HG02623 (cell line): Measurements from ENCODE around the gene NTM.

Source experiments
- ATAC-seq: cut with Tn5 transposase; IDR thresholded peaks from one replicate; pipeline ENCODE4 v1.9.1; 2021; ENCODE audit warnings: moderate library complexity; ENCODE audit not compliant: unreplicated experiment

The NTM gene

DNA sequence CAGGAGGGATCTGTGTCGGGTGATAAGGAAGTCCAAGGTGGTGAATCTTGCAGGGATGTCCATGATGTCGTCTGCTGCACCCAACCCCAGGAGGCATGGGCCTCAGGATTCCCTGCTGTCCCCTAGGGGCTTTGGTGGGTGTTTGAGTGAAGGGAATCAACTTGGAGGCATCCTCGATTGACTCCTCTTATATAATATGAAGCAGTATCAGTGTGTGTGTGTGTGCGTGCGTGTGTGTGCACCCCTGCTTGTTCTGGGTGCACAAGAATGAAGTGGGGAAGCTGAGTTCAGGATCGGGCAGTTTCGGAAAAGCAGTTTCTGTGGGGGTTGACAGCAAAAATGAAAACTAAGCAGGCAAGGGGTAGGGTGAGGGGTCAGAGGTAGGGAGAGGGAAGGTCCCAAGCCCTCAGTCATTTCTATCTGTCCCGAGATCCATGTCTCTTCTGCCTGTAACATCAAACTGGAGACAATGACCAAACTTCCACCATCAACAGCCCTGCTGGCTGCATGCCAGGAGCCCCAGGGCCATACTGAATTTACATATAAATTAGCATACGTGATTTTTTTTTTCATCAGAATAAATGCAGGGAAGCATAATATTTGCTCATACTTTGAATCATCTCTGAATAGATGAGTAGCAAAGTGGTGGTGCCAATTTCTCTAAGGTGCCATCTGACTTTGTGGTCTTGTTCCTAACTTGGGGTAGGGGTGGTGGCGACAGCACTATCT lies 2.0 kb downstream of the NTM start:
- ATAC-seq, result no peak

DNA sequence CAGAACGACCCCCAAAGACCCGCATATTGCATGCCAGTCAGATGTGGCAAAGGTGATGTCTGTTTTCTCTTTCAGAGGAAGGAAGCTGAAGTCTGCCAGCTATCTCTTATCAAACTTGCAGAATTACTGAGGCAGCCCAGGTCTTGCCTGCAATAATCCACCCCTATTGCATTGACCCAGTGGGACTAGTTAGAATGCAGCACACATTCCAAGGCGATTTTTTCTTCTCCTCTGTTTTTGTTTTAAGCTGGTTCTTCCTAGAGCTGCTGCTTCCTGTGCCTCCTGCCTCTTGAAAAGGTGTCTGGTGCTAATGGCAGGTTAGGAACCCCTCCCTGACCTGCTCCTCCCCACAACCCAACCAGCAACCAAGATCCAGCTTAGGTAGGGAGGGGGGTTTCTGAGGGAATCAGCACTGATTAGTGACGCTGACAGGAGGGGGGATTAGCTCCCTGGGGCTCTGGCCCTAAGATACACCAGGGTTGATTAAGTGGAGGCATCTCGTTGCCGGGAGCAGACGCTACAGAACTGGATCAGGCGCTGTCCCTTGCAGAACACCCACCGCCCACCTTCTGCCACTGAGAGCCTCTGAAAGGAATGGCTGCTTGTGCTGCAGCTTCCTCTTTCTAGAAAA lies 2.8 kb downstream of the NTM start:
- ATAC-seq, result no peak

DNA sequence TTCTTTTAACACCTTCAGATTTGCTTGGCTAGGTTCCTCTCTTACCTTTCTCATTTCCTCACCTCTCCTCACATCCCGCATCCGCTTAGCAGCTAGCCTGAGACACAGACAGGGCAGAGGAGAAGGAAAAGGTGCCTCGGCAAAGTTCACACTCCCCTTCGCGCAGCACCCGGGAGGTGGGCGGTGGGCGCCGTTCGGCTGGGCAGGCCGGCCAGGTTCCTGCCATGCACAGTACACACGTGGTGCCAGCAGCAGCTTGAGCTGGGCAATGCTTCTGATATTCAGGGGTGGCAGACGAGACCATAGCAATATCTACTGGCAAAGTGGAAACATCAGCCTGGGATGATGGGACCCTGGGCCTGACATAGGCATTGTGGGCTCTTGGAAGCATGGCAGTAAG lies 3.3 kb downstream of the NTM start:
- ATAC-seq, result no peak

DNA sequence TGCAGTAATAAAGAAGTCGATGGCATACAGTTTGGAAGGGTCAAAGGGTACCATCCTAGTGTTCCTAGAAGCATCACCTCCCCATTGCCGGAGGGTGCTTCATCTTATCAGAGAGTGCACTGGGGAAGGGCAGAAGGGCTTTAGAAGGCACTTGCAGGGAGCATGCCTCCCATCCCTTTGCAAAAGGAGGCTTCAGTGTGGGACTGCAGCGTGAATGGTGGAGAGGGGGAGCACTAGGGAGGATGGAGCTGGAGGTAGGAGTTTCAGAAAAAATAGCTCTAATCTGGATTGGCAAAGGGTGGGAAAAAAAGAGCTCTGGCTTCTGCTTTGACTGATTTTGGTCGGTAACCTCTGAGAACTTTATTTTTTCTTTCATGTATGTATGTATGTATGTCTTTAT lies 5.0 kb downstream of the NTM start:
- ATAC-seq, result no peak

DNA sequence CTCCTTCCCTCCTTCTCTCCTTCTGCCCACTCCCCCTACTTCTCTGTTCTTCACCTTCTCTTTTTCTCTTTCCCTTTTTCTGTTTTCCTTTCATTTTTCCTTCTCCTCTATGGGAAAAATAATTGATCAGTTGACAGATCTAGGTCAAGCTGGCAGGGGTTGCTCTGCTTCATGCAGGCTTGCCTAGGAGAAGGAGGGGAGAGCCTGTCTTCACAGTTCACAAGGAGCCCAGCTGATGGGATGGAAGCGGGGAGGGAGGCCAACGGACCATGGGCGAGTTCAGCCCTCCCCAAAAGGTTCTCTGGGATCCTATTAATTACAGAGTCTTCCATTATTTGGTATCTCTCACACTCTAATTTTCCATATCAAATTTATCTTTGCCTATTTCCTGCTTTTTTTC lies 5.5 kb downstream of the NTM start:
- ATAC-seq, result no peak

DNA sequence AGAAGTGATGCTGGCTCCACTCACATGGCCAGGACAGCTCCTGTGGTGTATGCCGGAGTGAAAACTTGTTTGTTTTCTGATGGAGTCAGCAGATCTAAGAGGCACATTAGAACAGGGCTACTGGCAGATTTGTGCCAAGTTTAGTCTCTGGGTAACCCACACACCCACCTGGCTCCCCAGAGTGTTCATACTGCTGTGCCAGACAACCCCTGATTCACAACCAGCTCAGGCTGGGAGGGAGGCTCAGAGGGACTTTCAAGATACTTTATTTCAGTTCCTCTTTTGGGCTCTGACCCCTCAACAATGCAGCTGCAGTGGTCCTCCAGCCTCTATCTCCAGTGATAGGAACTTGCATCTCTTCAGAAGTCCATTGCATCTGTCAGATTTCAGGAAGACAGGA lies 8.5 kb downstream of the NTM start:
- ATAC-seq, result peak; percentile 55

DNA sequence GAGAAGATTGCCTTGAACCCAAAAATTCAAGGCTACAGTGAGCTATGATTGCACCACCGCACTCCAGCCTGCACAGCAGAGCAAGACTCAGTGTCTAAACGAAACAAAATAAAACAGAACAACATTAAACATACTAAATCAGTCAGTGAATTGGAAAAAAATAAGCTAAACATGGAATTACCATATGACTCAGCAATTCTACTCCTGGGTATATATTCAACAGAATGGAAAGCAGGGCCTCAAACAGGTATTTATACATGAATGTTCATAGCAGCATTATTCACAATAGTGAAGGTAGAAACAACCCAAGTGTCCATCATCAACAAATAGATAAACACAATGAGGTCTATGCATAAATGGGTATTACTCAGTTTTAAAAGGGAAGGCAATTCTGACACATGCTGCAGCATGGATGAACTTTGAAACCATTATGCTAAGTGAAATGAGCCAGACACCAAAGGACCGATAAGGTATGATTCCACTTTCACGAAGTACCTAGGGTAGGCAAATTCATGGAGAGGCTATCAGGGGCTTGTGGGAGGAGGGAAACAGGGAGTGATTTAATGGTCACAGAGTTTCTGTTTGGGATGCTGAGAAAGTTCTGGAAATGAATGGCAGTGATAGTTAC lies 15.5 kb downstream of the NTM start:
- no peak for ATAC-seq

DNA sequence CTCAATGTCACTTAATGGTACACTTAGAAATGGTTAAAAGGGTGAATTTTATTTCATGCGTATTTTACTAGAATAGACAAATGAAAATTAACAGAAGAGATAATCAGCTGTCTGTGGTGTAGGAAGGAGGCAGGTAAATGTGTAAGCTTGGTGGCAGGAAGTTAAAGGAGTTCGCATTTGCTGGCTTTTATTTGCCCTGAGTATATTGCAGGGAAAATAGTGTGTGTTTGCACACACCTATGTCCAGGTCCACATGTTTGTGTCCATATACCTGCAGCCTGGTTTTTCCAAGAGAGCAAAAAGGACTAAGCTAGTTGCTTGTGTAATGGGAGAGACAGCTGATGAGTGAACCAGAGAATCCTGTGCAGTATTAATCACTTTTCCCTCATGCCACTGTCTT lies 16.0 kb downstream of the NTM start:
- no peak for ATAC-seq

DNA sequence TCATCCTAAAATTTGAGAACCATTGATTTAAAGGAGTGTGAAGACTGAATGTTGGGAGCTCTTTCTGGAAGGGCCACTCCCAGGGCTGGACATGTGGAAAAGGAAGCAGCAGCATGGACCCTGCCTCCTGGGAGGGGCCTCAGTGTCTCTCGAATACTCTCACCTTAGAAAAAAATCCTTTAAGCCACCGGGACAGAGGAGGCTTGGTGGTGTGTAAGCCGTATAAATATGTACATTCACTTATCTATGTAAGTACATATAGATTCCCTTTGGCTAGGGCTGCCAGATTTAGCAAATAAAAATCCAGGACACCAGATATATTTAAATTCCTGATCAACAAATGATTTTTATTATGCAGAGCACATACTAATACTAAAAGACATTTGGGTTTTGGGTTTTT lies 17.6 kb downstream of the NTM start:
- no peak for ATAC-seq

DNA sequence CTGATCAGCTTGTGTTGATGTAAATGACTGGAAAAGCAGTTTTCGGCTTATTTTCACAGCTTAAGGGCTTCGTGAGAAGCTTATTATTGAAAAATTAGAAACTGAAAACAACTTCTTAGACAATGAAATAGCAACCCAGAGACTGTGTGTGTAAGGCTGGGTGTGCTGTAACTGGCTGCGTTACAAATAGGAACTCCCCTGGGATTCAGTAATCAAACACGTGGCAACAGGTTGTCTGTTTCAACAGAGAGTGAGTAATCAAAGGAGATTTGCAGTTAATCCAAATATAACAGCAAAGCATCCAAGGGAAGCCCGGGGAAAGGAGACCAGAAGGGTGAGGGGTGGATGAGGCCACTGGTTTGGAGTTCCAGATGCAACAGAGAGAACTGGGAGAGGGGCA lies 19.2 kb downstream of the NTM start:
- no peak for ATAC-seq

DNA sequence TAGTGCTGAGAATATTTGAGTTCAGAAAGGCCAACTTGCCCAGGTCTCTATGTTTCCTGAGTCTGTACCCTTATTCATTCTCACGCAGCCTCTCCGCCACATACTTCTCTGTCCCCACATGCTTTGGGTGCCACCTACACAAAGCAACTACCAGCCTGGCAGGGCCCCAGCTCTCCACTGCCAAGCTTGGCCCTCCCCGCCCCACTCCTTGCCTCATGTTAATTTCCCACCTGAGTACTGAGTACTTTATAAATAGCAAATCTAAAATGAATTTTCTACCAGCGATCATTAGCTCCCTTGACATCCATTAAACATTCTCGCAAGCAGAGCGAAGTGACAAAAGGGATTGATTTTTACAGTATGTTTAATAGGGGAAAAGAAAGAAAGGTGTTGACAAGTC lies 20.8 kb downstream of the NTM start:
- ATAC-seq, result no peak

DNA sequence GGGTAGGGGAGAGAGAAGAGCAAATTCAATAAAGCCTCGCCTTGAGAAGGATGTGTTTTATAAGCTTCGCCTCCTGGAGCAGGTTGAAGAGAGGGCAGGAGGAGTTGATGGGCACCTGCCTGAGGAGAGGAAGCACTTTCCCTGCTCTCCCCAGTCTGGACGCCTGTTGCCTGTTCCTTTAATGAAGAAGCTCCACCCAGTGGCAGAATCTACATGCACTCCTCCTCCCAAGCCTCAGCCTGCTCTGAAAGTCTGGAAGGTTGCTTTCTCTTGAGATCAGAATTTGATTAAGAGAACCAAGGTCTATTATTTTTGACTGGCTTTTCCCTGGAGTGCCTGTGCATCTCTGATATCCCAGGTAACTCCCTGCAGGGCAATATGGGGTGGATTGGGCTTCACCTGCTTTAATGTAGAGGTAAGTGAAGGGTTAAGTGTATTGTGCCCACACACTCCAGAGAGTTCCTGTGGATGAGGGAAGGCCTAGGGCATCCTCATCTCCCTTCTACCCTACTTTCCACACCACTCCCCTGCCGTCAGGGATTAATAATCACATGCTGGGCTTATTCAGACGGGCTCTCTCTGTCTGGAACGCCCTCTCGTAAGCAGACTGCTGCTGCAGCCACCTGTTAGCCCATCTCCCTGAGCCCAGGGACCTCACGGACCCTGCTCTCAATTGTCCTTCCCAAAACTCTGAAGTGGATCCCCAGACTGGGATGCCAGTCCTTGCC lies 22.3 kb downstream of the NTM start:
- no peak for ATAC-seq

DNA sequence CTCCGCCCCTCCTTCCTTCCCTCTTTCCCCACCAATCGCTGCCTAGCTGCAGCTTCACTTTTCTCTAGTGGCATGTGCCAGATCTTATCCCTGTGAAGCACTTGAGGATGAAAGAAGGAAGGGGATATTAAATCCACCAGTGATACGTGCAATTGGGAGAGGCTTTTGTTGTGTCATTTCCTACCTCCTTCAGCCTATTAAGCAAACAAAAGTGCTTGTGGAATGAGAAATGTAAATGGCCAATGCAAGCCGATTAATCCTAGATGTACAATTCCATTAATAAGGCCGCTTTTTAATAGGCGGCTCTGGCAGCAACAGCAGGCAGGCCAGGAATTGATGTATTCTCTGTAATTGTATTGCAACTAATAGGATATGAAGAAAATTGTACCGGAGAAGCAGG lies 23.3 kb downstream of the NTM start:
- no peak for ATAC-seq

DNA sequence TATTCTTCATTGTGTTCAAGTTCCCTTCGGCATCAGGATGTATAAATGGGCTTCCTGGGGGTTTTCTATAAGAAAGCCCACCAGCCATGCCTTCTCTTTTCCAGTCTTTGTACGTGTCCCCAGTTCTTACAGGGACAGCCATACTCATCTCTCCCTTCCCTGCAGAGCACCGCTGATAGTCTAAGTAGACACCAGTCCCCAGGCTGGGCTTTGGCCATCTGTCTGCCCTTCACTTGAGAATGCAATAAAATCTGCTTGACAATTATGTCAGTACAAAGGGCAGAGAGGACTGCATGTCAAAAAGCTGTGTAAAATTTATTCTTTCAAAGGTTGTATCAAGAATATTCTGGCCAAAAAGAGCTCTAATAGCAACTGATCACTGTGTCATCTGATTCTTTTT lies 27.3 kb downstream of the NTM start:
- no peak for ATAC-seq

DNA sequence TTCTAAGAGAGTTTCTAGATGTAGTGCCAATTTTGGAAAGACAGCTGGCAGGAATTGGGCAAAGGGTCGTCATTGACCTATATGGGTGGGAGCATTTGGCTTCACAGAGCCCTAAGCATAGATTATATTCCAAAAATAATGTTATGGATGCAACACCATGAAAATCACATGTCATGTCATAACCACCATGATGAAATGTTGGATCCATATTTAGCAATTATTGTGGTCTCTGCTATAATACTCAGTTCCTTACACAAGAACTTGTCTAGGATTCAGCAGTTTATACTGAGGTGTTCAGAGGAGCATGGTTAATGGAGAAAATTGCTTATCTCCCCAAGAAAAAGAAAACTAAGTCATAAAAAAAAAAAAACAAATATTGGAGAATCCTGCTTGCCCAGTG lies 31.6 kb downstream of the NTM start:
- ATAC-seq, result no peak

DNA sequence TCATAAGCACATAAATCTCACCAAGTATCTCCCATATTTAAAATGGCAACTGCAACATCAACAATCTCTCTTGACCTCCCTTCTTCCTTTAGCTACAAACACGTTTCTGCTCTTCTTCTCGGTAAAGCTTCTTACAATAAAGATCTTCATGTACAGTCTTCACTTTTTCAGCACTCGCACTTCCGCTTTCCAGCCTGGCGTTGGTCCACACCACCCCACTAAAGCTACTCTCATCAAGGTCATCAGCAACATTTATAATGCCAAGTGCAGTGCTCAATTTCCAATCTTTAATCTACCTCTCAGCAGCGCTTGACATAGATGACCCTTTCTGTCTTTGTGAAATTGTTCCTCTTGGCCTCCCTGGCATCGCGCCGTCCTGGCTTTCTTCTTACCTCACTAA lies 33.6 kb downstream of the NTM start:
- ATAC-seq, result no peak

DNA sequence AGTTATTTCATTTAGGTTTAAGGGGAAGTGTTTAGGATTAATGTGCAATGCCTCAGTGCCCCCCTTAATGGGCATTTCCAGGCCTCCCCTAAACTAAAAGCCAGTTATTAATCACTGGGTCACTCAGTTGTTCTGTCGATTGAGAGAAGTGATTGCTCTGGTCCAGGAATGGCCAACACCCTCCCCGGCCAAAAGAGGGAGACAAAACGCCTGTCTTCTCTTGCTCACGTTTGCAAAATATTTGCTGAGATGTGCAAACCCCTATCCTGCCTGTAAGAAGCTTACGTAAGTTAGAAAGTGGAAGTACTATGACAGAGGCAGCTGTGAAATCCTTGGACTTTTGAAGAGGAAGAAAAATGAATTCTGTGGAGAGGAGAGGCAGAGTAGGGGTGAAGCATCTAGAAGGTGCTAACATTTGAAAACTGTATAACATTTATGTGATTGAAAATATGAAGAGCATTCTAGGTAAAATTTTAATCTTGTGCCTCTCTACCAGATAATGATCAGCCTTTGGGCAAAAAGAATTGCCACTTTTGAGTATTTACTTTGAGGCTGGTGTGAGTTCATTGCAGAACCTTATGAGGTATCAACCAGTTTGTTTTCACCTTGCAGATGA lies 37.7 kb downstream of the NTM start:
- ATAC-seq, result no peak

DNA sequence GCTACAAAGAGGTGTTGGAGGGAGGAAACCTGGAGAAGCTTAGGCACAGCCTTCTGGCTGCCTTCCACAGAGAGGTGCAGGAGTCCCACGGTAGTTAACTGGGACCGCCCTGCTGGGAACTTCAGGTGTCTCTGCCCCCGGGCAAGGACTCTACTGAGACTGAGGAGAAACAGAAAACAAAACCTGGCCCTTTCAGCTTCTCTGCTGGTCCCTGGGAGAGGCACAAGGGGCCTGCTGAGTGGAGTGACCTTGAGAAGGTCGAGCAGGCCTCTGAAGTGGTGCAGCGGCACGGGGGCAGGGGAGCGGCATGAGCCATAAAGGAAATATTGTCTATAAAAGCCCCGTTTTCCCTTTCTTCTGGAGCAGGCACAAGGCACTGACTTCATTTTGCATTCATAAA lies 38.9 kb downstream of the NTM start:
- ATAC-seq, result no peak

DNA sequence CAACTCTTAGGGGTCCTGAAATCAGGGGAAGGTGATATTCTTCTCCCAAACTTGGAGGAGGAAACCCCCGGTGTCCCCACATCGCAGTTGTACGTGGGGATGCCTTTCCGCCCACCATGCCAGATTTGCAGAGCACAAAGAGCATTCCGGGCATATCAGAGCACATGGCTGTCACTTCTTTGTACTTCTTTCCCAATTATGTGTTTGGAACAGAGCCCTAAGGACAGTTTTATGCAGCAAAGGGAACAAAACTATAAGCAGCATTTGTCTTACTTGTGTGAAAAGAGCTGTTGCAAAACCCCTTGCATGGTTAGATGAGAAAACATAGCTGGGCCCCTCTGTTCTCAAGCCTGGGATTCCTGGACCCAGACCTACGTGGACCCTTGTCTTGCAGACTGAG lies 41.2 kb downstream of the NTM start:
- no peak for ATAC-seq

DNA sequence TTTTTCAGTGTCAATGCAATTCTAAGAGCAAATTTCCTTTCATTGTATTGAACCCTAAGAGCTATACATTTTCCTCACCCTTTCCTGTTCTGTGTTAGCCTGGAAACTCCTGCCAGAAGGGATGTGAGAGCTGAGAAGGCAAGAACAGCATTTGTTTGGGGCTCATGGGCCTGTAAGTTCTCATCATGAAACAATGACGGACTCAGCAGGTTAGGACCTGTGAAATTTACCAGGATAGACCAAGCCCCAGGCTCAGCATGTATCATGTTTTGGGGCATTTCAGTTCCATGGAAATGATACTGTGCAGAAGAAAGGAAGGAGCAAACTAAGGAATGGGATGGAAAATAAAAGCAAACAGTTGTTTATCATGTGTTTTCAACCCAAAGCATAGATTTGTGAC lies 41.6 kb downstream of the NTM start:
- ATAC-seq, result no peak

DNA sequence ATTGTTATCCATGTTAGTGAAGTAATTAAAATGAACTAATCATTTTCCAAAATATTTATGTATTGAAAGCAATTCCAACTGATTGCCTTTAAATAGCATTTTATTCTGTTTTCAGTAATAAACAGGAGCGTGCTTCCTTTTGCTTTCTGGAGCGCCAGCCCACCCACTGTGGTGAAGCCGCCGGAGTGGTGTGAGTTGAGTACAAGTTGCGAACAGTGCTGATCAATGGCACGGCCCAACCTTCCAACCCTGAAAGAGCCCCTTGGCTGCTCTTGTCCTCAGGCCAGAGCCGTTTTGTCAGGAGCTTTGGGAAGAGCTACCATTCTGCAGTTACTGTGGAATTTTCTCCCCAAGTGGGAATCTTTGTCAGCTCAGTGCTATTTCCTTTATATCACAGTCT lies 42.8 kb downstream of the NTM start:
- ATAC-seq, result no peak

DNA sequence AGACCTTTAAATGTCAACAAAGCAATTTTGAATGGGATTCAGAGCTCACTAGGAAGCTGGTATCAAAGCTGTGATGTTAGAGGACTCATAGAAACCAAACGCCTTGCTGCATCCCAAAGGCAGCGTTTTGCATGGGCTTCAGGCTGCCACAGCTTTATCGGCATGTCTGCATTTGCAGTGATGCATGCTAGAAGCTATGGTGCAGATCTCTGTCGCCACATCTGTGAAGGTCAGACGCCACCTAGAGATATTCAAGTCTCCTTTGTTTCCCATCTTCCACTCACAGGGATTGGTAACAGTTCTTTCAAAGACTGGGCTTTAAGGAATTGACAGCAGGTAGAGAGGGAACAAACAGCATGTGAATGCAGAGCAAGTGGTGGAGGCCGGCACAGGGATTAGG lies 47.8 kb downstream of the NTM start:
- ATAC-seq, result no peak
